Activated CD4-positive, alpha-beta T cell treated with anti-CD3 and anti-CD28 coated beads, Interleukin-2, amount 50 U/mL, for 24 hours (primary cell): ENCODE measurements around the gene WIPF3.
"Not testable (repeated sequence)": the region's sequence is repeated elsewhere in the genome, so short reads cannot be mapped to it uniquely, and the experiment has no call there.

ENCODE experiments used
- DNase-seq, 2 donors: peaks; one replicate each; pipeline ENCODE4 v3.0.0-alpha.2; 2020; ENCODE audit warnings: low read depth in 1 of 2, low spot score in 1 of 2

The WIPF3 gene

DNA sequence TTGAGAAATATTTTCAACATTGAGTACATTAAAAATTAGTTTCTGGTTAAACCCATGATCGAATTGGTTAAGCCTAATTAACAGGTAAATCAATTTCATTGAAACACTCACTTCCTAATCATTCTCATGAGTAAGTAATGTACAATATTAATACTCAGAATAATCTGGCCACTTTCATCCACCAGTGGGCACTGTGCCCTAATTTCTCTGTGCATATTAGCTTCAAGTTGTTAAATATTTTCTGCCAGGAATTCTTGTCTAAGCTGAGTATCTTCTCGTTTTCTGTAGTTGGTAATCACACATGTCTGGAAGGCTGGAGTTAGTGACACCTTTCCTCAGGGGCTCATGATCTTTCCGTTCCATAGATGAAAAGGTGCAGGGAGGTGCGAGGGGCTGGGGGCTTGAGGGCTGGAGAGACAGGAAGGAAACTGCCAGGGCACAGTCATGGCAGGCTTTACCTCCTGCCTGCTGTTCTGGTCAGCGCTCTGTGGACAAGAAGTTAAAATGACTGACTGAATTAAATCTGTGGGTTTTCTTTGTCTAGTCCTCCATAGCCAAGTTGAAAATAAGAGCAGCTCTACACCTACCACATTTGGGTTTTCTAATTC is 71.9 kb downstream of the WIPF3 start:
- DNase-seq, result peak in 1 of 2 donors; percentile 7

- no peak for DNase-seq
Measured at GRCh38 chr7:29879609-29880008, 73.3 kb downstream of the WIPF3 start.

DNA sequence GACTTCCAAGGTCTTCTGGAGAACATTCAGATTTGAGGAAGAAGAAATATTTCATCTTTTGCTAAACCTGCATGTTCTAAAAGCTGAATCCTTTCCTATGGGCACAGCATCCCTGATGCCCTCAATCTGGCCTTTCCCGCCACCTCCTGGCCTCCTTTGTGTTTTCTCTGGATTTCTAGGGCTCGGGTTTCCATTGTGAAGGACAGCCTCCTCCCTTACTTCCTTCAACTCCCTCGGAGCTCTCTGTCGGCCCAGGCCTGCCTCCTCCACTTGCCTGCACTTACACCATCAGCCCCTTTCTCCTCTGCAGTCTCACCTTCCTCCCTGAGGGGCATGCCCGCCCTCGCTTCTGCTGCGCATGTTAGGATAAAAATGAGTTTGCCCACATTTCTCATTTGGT is 75.4 kb downstream of the WIPF3 start:
- DNase-seq, result no peak

- no peak for DNase-seq
Measured at GRCh38 chr7:29882481-29882880, 76.2 kb downstream of the WIPF3 start.

- no peak for DNase-seq
Measured at GRCh38 chr7:29883462-29884398, 77.4 kb downstream of the WIPF3 start.

- DNase-seq, result no peak
Measured at GRCh38 chr7:29884399-29885272, 78.3 kb downstream of the WIPF3 start.

- no peak for DNase-seq
Measured at GRCh38 chr7:29885626-29886025, 79.3 kb downstream of the WIPF3 start.

DNA sequence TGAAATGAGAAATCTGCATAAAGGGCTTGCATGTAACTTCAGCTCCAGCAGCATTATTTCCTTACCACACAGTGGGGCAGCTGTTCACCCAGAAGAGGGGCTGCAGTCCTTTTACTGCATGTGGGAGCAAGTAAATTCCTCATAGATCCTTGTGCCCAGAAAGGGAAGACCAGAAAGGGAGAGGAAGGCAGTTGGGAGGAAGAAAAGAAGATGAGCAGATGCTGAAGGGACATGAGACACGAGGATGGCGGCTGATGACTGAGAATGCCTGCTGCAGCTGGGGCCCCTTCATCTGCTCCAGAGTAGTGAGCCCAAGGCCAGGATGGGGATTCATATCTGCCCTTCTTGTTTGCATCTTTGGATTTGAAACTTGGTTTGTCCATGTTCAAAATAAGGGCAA is 80.5 kb downstream of the WIPF3 start:
- DNase-seq, result no peak

DNA sequence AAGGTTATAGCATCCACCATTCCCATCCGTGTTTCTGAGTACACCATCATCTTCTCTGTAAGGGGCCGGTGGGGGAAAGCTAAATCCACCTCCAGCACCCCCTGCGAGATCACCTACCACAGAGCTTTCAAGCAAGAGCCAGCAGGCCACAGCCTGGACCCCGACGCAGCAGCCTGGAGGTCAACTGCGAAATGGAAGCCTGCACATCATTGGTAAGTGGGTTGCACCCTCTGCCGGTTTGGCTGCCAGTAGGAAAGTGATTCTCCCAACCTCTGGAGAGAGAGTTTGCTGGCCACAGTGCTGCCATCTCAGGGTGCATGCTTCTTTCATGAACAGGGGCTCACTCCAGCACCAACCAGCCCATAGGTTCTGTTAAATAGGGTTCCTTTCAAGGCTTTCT is 81.7 kb downstream of the WIPF3 start:
- no peak for DNase-seq

- no peak for DNase-seq
Measured at GRCh38 chr7:29889288-29889687, 83.0 kb downstream of the WIPF3 start.

- no peak for DNase-seq
Measured at GRCh38 chr7:29890251-29890650, 83.9 kb downstream of the WIPF3 start.

DNA sequence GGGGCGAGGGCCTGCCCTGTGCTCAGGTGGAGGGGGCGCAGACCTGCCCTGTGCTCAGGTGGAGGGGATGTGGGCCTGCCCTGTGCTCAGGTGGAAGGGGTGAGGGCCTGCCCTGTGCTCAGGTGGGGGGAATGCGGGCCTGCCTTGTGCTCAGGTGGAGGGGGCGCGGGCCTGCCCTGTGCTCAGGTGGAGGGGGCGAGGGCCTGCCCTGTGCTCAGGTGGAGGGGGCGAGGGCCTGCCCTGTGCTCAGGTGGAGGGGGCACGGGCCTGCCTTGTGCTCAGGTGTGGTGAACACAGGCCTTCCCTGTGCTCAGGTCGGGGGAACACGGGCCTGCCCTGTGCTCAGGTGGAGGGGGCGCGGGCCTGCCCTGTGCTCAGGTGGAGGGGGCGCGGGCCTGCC is 84.5 kb downstream of the WIPF3 start:
- not testable (repeated sequence) for DNase-seq

DNA sequence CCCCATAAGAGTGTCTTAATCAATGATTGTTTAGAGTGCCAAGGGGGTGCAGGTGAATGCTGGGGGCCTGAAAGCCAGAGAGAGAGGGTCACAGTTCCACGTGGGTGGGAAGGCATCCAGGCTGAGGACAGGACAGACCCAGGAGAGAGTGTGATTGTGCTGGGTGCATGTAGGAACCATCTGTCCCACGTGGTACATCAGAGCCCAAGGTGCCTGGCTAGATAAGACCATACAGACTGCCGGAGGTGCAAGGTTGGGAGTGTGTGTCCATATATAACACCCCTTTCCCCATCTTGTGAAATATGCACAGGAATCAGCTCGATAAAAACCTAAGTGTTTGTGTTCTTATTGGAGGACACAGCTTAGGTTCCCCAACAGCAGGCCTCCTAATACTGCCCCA is 85.5 kb downstream of the WIPF3 start:
- no peak for DNase-seq

GRCh38 chr7:29892231-29892630 is 85.9 kb downstream of the WIPF3 start:
- DNase-seq, result no peak

- DNase-seq, result no peak
Measured at GRCh38 chr7:29893351-29893965, 87.2 kb downstream of the WIPF3 start.

DNA sequence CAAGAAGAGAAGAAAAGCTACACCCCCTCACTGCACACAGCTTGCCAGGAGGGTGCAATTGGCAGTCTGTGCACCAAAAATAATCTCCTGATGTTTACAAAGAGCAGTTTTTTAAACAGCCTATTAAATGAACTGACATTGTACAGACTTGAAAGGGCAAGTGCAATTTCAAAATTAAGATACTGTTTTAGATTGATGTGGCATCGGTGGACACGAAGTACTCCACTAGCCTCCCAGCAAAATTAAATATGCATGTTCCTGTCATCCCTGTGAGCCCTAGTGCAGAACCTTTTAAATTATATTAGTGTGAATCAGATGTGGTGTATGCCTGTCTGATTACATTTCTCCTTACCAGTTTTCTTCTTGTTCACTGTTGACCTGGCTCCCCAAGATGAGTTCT is 87.9 kb downstream of the WIPF3 start:
- DNase-seq, result no peak

GRCh38 chr7:29895559-29895958 is 89.3 kb downstream of the WIPF3 start:
- no peak for DNase-seq

DNA sequence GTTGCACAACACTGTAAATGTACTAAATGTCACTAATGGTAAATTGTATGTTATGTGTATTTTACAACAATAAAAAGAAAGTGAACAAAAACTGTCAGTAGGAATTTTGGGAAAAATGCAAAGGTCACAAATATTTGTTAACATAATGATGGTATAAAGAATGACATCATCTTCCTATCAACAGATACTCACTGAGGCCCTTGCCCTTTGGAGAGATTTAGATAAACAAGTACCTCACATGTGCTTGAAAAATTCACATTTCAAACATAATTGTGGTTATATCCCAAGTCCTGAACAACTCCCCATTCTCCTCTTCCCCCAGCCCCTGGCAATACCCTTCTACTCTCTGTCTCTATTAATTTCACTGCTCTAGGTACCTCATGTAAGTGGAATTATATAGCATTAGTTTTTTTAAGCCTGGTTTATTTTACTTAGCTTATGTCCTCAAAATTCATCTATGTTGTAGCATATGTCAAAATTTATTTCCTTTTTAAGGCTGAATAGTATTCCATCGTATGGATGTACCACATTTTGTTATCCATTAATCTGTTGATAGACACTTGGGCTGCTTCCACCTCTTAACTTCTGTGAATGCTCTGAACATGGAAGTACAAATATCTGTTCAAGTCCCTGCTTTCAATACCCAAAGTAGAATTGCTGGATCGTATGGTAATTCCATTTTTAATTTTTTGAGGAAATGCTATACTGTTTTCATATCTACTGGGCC is 90.5 kb downstream of the WIPF3 start:
- DNase-seq, result no peak

DNA sequence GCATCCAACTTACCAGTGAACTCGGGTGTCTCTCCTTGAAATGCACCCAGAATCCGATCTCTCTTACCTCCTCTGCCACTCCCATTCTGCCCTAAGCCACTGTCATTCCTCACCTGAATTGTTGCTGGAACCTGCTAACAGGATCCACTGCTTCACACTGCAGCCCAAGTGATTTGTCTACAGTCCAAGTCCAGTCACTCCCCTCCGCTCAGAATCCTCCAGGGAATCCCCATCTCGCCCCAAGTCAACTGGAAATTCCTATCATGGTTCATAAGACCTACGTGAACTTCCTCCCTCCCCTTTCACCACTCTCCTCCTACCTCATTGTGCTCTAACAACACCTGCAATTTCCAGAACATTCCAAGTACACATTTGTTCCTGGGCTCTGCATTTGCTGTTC is 92.0 kb downstream of the WIPF3 start:
- no peak for DNase-seq

DNA sequence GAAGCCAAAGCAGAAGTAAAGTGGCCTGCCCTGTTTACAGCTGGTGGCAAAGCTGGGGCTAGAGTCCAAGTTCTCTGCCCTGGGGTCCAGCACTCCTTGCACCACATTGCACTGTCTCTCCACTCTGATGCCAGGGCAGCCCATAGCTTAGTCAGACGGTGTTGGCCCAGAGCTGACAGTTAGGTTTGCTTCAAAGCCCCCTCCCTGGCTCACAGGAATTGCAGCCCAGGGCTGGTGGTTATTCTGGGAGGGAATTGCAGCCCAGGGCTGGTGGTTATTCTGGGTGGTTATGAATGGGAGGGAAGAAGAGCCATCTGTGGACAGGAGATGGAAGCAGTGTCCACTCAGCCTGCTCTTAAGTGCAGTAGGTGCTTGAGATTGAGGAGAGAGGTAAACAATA is 94.4 kb downstream of the WIPF3 start:
- no peak for DNase-seq
